H1 (cell line): ENCODE measurements around the gene TBC1D7. TPM values are rescaled to one million over a fixed set of nuclear protein-coding genes. Genes with fewer than 3 reads are reported as not detected.

ENCODE experiments used
- CTCF ChIA-PET: fragments of 300-600 bp; sonication (Branson Sonifier 250); formaldehyde crosslinking; loops from one replicate; lab custom pipeline; 2021; ENCODE audit not compliant: partially characterized antibody; lab: Charles Lee
- POLR2A ChIA-PET: fragments of 300-600 bp; sonication (Branson Sonifier 250); formaldehyde crosslinking; loops from one replicate; lab custom pipeline; 2021; ENCODE audit warnings: inconsistent platforms; ENCODE audit not compliant: partially characterized antibody; lab: Charles Lee
- DNase-seq, 2 experiments: peaks; one replicate each; pipeline versions ENCODE4 v3.0.0 to v3.0.0-alpha.2; 2010 to 2022; ENCODE audit warnings: low spot score in 2 of 2, low read depth in 1 of 2, mixed read lengths in 1 of 2
- FAIRE-seq: peaks from 2 replicates; lab custom pipeline; 2011; peaks lifted over from hg19 to GRCh38; lab: Jason Lieb, UNC
- H2AFZ ChIP-seq: 2 replicates; pipeline ENCODE4 v1.8.1; 2012; ENCODE audit warnings: low read length, inconsistent platforms
- H2AK5ac ChIP-seq: 2 replicates; pipeline ENCODE4 v1.6.1; 2013; ENCODE audit warnings: low read depth, low read length
- H2BK120ac ChIP-seq: replicated peaks from 2 replicates; pipeline ENCODE3; 2013; ENCODE audit warnings: low read depth, low read length, inconsistent platforms
- H2BK12ac ChIP-seq: 2 replicates; pipeline ENCODE4 v1.6.1; 2013; ENCODE audit warnings: low read depth, low read length
- H2BK15ac ChIP-seq: 2 replicates; pipeline ENCODE4 v1.6.1; 2013; ENCODE audit warnings: low read length
- H2BK20ac ChIP-seq: 2 replicates; pipeline ENCODE4 v1.6.1; 2013; ENCODE audit warnings: low read length
- H2BK5ac ChIP-seq: 2 replicates; pipeline ENCODE4 v1.6.1; 2013; ENCODE audit warnings: low read depth, low read length
- H3K14ac ChIP-seq: 2 replicates; pipeline ENCODE4 v1.6.1; 2013; ENCODE audit warnings: inconsistent platforms; ENCODE audit not compliant: insufficient read length
- H3K18ac ChIP-seq: 2 replicates; pipeline ENCODE4 v1.6.1; 2013; ENCODE audit warnings: low read length; ENCODE audit errors: extremely low read depth
- H3K23ac ChIP-seq: 2 replicates; pipeline ENCODE4 v1.6.1; 2013; ENCODE audit warnings: inconsistent platforms; ENCODE audit not compliant: insufficient read length
- H3K23me2 ChIP-seq: 2 replicates; pipeline ENCODE4 v1.6.1; 2013; ENCODE audit warnings: low read depth, low read length
- H3K27ac ChIP-seq: 2 replicates; pipeline ENCODE4 v1.6.1; 2011; ENCODE audit warnings: low read depth, low read length, inconsistent platforms
- H3K27me3 ChIP-seq, 4 experiments: replicated peaks in 1 of 4; 1 replicate in 1 of 4; 2 replicates in 3 of 4; pipeline versions ENCODE4 v1.6.1 to v1.8.1; 2011 to 2013; ENCODE audit warnings: low read length in 3 of 4, mild to moderate bottlenecking in 3 of 4, inconsistent platforms in 2 of 4, mixed read lengths in 2 of 4, moderate library complexity in 1 of 4; ENCODE audit not compliant: control insufficient read depth in 3 of 4, insufficient read depth in 3 of 4; ENCODE audit errors: extremely low read depth in 1 of 4
- H3K36me3 ChIP-seq, 4 experiments: 2 replicates each; pipeline versions ENCODE4 v1.6.1 to v1.8.1; 2011 to 2013; ENCODE audit warnings: mild to moderate bottlenecking in 4 of 4, low read length in 3 of 4, moderate library complexity in 2 of 4, control low read depth in 1 of 4, inconsistent platforms in 1 of 4; ENCODE audit not compliant: insufficient read depth in 4 of 4, control insufficient read depth in 2 of 4
- H3K4ac ChIP-seq: replicated peaks from 2 replicates; pipeline ENCODE3; 2013; ENCODE audit warnings: low read length, low read depth, mixed read lengths, inconsistent platforms; ENCODE audit not compliant: insufficient read length
- H3K4me1 ChIP-seq, 4 experiments: replicated peaks in 1 of 4; 1 replicate in 1 of 4; 2 replicates in 3 of 4; pipeline versions ENCODE4 v1.6.1 to v1.8.1; 2011 to 2013; ENCODE audit warnings: low read length in 3 of 4, inconsistent platforms in 2 of 4, mixed read lengths in 1 of 4; ENCODE audit not compliant: insufficient read depth in 4 of 4, control insufficient read depth in 3 of 4
- H3K4me2 ChIP-seq, 2 experiments: 2 replicates each; pipeline versions ENCODE4 v1.6.1 to v1.8.1; 2011 to 2013; ENCODE audit warnings: low read depth in 2 of 2, low read length in 2 of 2, control low read depth in 1 of 2, inconsistent platforms in 1 of 2, mild to moderate bottlenecking in 1 of 2; ENCODE audit not compliant: insufficient read depth in 1 of 2
- H3K4me3 ChIP-seq, 4 experiments: fragments of 200-600, 300-600 bp in 1 of 4; sonication (generic), shearing (Covaris generic), sonication (Bioruptor Twin) in 1 of 4; 2 replicates each; pipeline versions ENCODE4 v1.5.1 to v1.8.1; 2011 to 2016; ENCODE audit warnings: low read length in 4 of 4, low read depth in 3 of 4, control low read depth in 2 of 4, inconsistent platforms in 2 of 4, mild to moderate bottlenecking in 2 of 4, mixed read lengths in 1 of 4, moderate library complexity in 1 of 4; ENCODE audit not compliant: insufficient read depth in 2 of 4; ENCODE audit errors: extremely low read depth in 1 of 4
- H3K56ac ChIP-seq: replicated peaks from 2 replicates; pipeline ENCODE3; 2013; ENCODE audit warnings: low read depth, mild to moderate bottlenecking, mixed read lengths, low read length, inconsistent platforms; ENCODE audit not compliant: insufficient read length
- H3K79me1 ChIP-seq: 2 replicates; pipeline ENCODE4 v1.6.1; 2013; ENCODE audit warnings: low read depth, low read length, control low read depth
- H3K79me2 ChIP-seq, 2 experiments: 2 replicates each; pipeline versions ENCODE4 v1.6.1 to v1.8.1; 2012 to 2013; ENCODE audit warnings: low read length in 2 of 2, mild to moderate bottlenecking in 2 of 2, inconsistent platforms in 1 of 2; ENCODE audit not compliant: insufficient read depth in 2 of 2, control insufficient read depth in 1 of 2
- H3K9ac ChIP-seq, 4 experiments: replicated peaks in 1 of 4; 1 replicate in 1 of 4; 2 replicates in 3 of 4; pipeline versions ENCODE4 v1.6.1 to v1.8.1; 2011 to 2013; ENCODE audit warnings: low read depth in 3 of 4, low read length in 3 of 4, control low read depth in 2 of 4, mild to moderate bottlenecking in 2 of 4, moderate library complexity in 2 of 4, inconsistent platforms in 1 of 4; ENCODE audit errors: extremely low read depth in 1 of 4
- H3K9me3 ChIP-seq, 2 experiments: 2 replicates each; pipeline versions ENCODE4 v1.6.1 to v1.8.1; 2012 to 2013; ENCODE audit warnings: mild to moderate bottlenecking in 2 of 2, moderate library complexity in 2 of 2, control low read depth in 1 of 2, inconsistent platforms in 1 of 2, low read depth in 1 of 2, low read length in 1 of 2, mixed read lengths in 1 of 2; ENCODE audit not compliant: insufficient read depth in 2 of 2
- H4K20me1 ChIP-seq, 2 experiments: replicated peaks in 1 of 2; 2 replicates each; pipeline versions ENCODE3 to v1.8.1; 2011 to 2013; ENCODE audit warnings: inconsistent platforms in 2 of 2, low read length in 2 of 2, mild to moderate bottlenecking in 1 of 2; ENCODE audit not compliant: insufficient read depth in 2 of 2, control insufficient read depth in 1 of 2
- H4K5ac ChIP-seq: 2 replicates; pipeline ENCODE4 v1.6.1; 2013; ENCODE audit warnings: low read length, low read depth, mixed read lengths, inconsistent platforms; ENCODE audit not compliant: insufficient read length
- H4K8ac ChIP-seq: 2 replicates; pipeline ENCODE4 v1.8.0; 2013; ENCODE audit warnings: mild to moderate bottlenecking, moderate library complexity, low read length, inconsistent platforms; ENCODE audit not compliant: insufficient read depth; ENCODE audit errors: extremely low read depth
- H4K91ac ChIP-seq: replicated peaks from 2 replicates; pipeline ENCODE3; 2013; ENCODE audit warnings: low read length, mixed read lengths, inconsistent platforms; ENCODE audit not compliant: insufficient read length
- JUND ChIP-seq: IDR thresholded peaks from 2 replicates; pipeline ENCODE4 v1.6.1; 2011; ENCODE audit warnings: mild to moderate bottlenecking, improper control_type of control experiment, low read length
- WGBS, 2 experiments: shearing (Covaris generic) in 1 of 2; methylation state at CpG; one replicate each; pipeline versions ENCODE4 v1.1.6 to v1.1.7; 2013 to 2015; ENCODE audit warnings: low lambda C conversion rate in 2 of 2, mixed read lengths in 2 of 2, inconsistent platforms in 1 of 2, low coverage in 1 of 2, missing lambda C conversion rate in 1 of 2; ENCODE audit not compliant: insufficient replicate concordance in 2 of 2, insufficient coverage in 1 of 2, insufficient read length in 1 of 2; ENCODE audit errors: extremely low coverage in 1 of 2, missing lambda C conversion rate in 1 of 2; 5-methylcytosine and 5-hydroxymethylcytosine counted together
- polyA plus RNA-seq, 7 experiments: library from polyadenylated mRNA; depleted of rRNA in 3 of 7; stranded (reverse) in 5 of 7; unstranded in 2 of 7; fragments of >200 nt in 5 of 7; fragments of 200-250 nt in 2 of 7; gene quantifications; 1 replicate in 5 of 7; 2 replicates in 1 of 7; 4 replicates in 1 of 7; pipeline versions ENCODE4 v1.2.1 to v1.2.3, GENCODE V29; 2011 to 2013; ENCODE audit warnings: missing spikeins in 2 of 7, mixed read lengths in 2 of 7
- total RNA-seq: library from RNA; stranded (reverse); fragmentation: NEBNext Ultra II Directional; extraction: Animal tissue kit (Norgen Biotek cat#: 25700); gene quantifications from 2 replicates; pipeline ENCODE4 v1.2.1, GENCODE V29; 2021

TBC1D7 gene
- total and polyA plus RNA-seq, 2 of the 8 experiments (the other 6 are each of a cell fraction or from before 2014, with no cell fraction given): 46.1 to 55.2 TPM

- Histone ChIP-seq H2AK5ac (no peak overlapping the region), H2BK15ac (no peak overlapping the region), H4K91ac (no peak overlapping the region), H3K9me3 (peaks cover 14 to 17% of the 10 kb centered on the region in 2 experiments; a peak in 3 of 4 replicates), H4K5ac (no peak overlapping the region), H3K18ac (no peak overlapping the region), H3K23ac (no peak overlapping the region), H4K8ac (no peak overlapping the region), H3K79me2 (no peaks in the 10 kb centered on the region), H3K4me3 (no peak overlapping the region), H3K36me3 (peaks cover 7 to 72% (median 34%) of the 10 kb centered on the region in 4 experiments; a peak in 6 of 8 replicates), H3K79me1 (no peaks in the 10 kb centered on the region), H3K4ac (no peak overlapping the region), H3K14ac (no peak overlapping the region), H2BK12ac (no peak overlapping the region), H3K27ac (no peak overlapping the region), H4K20me1 (peaks cover 0 to 4% of the 10 kb centered on the region in 2 experiments), H3K56ac (no peak overlapping the region), H3K27me3 (no peaks in the 10 kb centered on the region), H2BK20ac (no peak overlapping the region), H3K23me2 (no peaks in the 10 kb centered on the region), H3K9ac (no peak overlapping the region), H2AFZ (no peak overlapping the region), H3K4me1 (no peaks in the 10 kb centered on the region), H2BK5ac (no peak overlapping the region), H2BK120ac (no peak overlapping the region), H3K4me2 (no peak overlapping the region)
- CTCF ChIA-PET: no interaction called here
- 92% methylated on average over 2 of the region's 2 CpGs; no CpG with 5 or more reads in 1 of the 2 experiments for WGBS, 2 experiments
- POLR2A ChIA-PET: interaction anchor here (0.6 to 1.5 kb wide), 2 partner anchors 11 to 18 kb away, joined by 3 read pairs; no protein-coding TSS in a partner anchor
- TF ChIP-seq JUND: no peak
- DNase-seq (no peak), FAIRE-seq (no peak)
Observed at GRCh38 chr6:13290335-13290734, 38.0 kb downstream of the TBC1D7 start.
